ENCODE data around the gene GNG12.
A peak's percentile ranks its signal among the peaks of the same experiment; 100 is the strongest.

The GNG12 gene

DNA sequence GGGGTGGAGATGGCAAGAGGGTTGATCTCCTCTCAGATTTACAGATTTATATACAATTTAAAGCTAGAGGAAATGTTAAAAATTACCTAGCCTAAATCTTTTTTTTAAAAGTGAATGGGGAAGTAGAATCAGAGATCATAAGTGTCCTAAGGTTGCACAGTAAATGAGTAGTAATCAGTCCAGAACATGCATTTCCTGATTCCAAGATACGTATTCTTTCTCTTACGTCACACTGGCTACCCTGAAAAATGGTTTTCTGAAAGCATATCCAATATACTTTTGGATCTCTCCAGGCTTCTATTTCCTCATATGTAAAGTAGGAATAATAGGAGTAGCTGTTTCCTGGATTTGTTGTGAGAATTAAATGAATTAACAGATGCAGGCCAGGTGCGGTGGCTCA, 136.6 kb downstream of the GNG12 start:
- H3K36me3 Mint-ChIP-seq: no peaks in the 10 kb centered on the region
- no peak overlapping the region for H3K4me3 Mint-ChIP-seq
- H3K27ac Mint-ChIP-seq: no peak overlapping the region
- H3K4me1 Mint-ChIP-seq (ENCODE audit: low read depth): peaks cover 10% of the 10 kb centered on the region
- H3K27me3 Mint-ChIP-seq: peaks cover 2% of the 10 kb centered on the region
- no peaks in the 10 kb centered on the region for H3K9me3 Mint-ChIP-seq (ENCODE audit: low read depth)

DNA sequence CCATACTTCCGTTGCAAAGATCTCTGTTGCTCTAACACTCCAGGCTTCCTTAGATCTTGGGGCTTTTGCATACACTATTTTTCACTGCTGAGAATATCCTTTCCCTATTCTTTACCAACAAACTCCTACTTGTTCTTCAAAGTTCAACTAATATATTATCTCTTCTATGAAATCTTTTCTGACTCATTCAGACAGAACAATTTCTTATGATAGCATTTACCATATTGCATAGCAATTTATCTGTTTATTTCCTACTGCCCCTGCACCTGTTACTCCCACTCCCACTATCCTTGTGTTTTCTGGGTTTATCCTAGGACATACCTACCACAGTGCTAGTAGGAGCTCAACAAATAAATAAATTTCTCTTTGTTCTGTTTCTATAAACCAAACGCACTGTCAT, 137.3 kb downstream of the GNG12 start:
- Mint-ChIP-seq H3K9me3 (ENCODE audit: low read depth) (no peaks in the 10 kb centered on the region), H3K27me3 (peaks cover 2% of the 10 kb centered on the region), H3K36me3 (no peaks in the 10 kb centered on the region), H3K4me3 (no peak overlapping the region), H3K4me1 (ENCODE audit: low read depth) (peaks cover 7% of the 10 kb centered on the region), H3K27ac (no peak overlapping the region)

- H3K27me3 Mint-ChIP-seq: no peaks in the 10 kb centered on the region
- no peak overlapping the region for H3K4me3 Mint-ChIP-seq
- peaks cover 16% of the 10 kb centered on the region for H3K4me1 Mint-ChIP-seq (ENCODE audit: low read depth)
- H3K9me3 Mint-ChIP-seq (ENCODE audit: low read depth): no peaks in the 10 kb centered on the region
- peaks cover 14% of the 10 kb centered on the region for H3K36me3 Mint-ChIP-seq
- H3K27ac Mint-ChIP-seq: no peak overlapping the region
Observed at GRCh38 chr1:67691712-67692111, 141.6 kb downstream of the GNG12 start.

- H3K36me3 Mint-ChIP-seq: peaks cover 16% of the 10 kb centered on the region
- no peak overlapping the region for H3K27ac Mint-ChIP-seq
- H3K9me3 Mint-ChIP-seq (ENCODE audit: low read depth): no peaks in the 10 kb centered on the region
- H3K27me3 Mint-ChIP-seq: no peaks in the 10 kb centered on the region
- peaks cover 19% of the 10 kb centered on the region for H3K4me1 Mint-ChIP-seq (ENCODE audit: low read depth)
- H3K4me3 Mint-ChIP-seq: no peak overlapping the region
Observed at GRCh38 chr1:67690411-67690810, 142.9 kb downstream of the GNG12 start.

GRCh38 chr1:67690018-67690363, 143.3 kb downstream of the GNG12 start:
- Mint-ChIP-seq H3K27me3 (no peaks in the 10 kb centered on the region), H3K27ac (no peak overlapping the region), H3K9me3 (ENCODE audit: low read depth) (no peaks in the 10 kb centered on the region), H3K4me3 (no peak overlapping the region), H3K36me3 (peaks cover 16% of the 10 kb centered on the region), H3K4me1 (ENCODE audit: low read depth) (peaks cover 19% of the 10 kb centered on the region)

DNA sequence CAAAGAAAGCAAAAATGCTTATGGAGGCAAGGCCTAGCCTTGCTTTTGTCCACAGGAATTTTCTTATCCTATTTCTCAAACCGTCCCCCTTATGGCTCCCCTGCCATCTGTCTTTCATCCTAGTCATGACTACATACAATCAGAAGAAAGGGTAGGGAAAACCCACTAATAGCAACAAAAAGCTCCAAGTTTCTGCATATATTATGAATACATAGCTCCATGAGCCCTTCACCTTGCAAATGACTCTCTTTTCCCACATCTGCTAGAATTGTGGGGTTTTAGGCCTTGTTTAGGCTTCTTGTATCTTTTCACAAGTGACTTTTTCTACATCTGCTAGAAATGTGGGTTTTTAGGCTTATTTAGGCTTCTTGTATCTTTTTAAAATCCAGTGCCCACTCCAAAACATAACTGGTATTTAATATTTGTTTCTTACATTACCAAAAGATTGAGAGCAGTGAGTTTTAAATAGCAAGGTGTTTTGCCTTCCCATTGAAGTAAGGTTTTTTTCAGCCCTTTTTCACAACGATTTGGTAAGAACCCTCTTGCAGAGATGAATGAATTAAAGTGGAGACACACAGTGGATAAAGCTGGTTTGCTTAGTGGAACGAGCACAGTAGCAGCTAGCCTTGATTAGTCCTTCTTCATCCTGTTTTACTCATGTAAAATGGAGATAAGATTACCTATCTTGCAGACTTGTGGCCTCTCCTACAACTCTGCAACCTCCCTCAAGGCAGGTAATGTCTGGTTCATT, 143.8 kb downstream of the GNG12 start:
- no peaks in the 10 kb centered on the region for H3K9me3 Mint-ChIP-seq (ENCODE audit: low read depth)
- H3K4me1 Mint-ChIP-seq (ENCODE audit: low read depth): peaks cover 25% of the 10 kb centered on the region
- no peak overlapping the region for H3K27ac Mint-ChIP-seq
- H3K27me3 Mint-ChIP-seq: no peaks in the 10 kb centered on the region
- H3K36me3 Mint-ChIP-seq: peaks cover 16% of the 10 kb centered on the region
- H3K4me3 Mint-ChIP-seq: peak overlapping the region; percentile 48

DNA sequence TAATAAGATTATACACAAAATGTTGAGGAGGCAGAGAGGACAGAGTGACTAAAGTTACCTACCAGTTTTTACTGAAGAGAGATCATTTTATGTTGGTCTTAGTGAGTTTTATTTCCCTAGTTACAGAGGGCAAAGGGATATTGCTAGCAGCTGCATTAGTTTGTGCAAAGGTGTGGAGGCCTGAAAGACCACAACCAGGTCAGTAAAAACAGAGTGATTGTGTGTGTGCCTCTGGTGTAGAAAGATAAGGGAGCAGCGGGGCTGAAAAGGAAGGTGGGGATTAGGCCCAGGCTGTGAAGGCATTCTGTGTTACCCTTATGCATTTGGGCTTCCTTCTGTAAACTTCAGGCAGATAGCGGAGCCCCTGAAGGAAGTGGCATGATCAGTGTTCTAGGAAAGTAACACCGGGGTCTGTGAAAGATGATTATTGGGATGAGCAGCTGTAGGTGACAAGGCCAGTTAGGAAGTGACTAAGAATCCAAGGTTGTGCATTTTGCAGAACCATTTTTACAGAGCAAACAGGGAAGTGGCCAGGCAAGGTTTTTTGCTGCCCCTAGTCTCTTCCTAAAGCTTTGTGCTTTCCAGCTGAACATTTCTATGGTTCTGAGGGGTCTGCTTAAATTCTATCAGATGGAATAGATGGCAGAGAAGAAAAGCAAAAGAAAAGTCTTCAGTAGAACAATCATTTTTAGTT, 144.6 kb downstream of the GNG12 start:
- peak overlapping the region; percentile 44 for H3K4me3 Mint-ChIP-seq
- no peak overlapping the region for H3K27ac Mint-ChIP-seq
- H3K36me3 Mint-ChIP-seq: peaks cover 16% of the 10 kb centered on the region
- no peaks in the 10 kb centered on the region for H3K27me3 Mint-ChIP-seq
- H3K9me3 Mint-ChIP-seq (ENCODE audit: low read depth): no peaks in the 10 kb centered on the region
- peaks cover 32% of the 10 kb centered on the region for H3K4me1 Mint-ChIP-seq (ENCODE audit: low read depth)

- Mint-ChIP-seq H3K9me3 (ENCODE audit: low read depth) (no peaks in the 10 kb centered on the region), H3K27ac (no peak overlapping the region), H3K27me3 (no peaks in the 10 kb centered on the region), H3K4me1 (ENCODE audit: low read depth) (peaks cover 42% of the 10 kb centered on the region), H3K4me3 (peak overlapping the region; percentile 79), H3K36me3 (peaks cover 16% of the 10 kb centered on the region)
Observed at GRCh38 chr1:67687649-67688048, 145.6 kb downstream of the GNG12 start.

DNA sequence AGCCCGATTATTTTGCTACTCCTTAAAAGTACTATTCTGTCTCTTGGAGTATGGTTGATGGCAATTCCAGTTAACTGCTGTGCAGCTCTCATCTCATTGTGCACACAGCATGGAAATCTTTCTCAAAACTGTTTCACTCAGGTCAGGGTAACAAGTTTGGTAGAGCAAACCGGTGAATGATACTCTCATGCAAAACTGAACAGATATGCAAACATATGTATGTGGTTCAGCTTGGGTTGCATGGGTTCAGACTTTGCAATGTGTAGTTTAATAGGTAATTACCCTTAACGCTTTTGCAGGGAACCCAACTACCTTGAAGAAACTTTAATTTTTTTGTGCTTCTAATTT, 146.1 kb downstream of the GNG12 start:
- peak overlapping the region; percentile 95 for H3K27ac Mint-ChIP-seq
- H3K4me3 Mint-ChIP-seq: peak overlapping the region; percentile 97
- H3K36me3 Mint-ChIP-seq: peaks cover 16% of the 10 kb centered on the region
- no peaks in the 10 kb centered on the region for H3K27me3 Mint-ChIP-seq
- H3K9me3 Mint-ChIP-seq (ENCODE audit: low read depth): no peaks in the 10 kb centered on the region
- peaks cover 45% of the 10 kb centered on the region for H3K4me1 Mint-ChIP-seq (ENCODE audit: low read depth)

DNA sequence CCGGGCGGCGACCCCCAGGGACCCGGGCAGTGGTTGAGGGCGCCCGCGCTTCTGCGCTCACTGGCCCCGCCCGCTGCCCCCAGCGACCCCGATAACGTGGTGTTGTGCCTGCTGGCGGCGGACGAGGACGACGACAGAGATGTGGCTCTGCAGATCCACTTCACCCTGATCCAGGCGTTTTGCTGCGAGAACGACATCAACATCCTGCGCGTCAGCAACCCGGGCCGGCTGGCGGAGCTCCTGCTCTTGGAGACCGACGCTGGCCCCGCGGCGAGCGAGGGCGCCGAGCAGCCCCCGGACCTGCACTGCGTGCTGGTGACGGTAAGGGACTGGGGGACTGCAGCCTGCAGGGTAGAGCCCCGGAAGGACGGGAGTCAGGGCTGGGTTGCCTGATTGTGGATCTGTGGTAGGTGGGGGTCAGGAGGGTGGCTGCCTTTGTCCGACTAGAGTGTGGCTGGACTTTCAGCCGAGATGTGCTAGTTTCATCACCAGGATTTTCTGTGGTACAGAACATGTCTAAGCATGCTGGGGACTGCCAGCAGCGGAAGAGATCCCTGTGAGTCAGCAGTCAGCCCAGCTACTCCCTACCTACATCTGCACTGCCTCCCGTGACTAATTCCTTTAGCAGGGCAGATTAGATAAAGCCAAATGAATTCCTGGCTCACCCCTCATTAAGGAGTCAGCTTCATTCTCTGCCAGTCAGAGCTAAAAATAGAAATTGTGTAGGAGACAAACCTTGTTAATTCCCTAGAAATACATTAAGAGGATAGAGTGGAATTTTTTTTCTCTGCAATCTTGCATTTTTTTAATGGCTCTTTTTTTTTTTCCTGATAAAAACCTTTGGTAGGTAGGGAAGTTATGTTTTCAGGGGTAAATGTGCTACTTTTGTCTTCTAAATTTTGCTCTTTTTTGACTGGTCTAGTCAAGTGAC, 146.7 kb downstream of the GNG12 start:
- Mint-ChIP-seq H3K27me3 (no peaks in the 10 kb centered on the region), H3K36me3 (peaks cover 16% of the 10 kb centered on the region), H3K4me1 (ENCODE audit: low read depth) (peaks cover 47% of the 10 kb centered on the region), H3K4me3 (peak overlapping the region; percentile 97), H3K9me3 (ENCODE audit: low read depth) (no peaks in the 10 kb centered on the region), H3K27ac (peak overlapping the region; percentile 95)

GRCh38 chr1:67685558-67686266, 147.6 kb downstream of the GNG12 start:
- Mint-ChIP-seq H3K4me3 (peak overlapping the region; percentile 97), H3K36me3 (peaks cover 16% of the 10 kb centered on the region), H3K9me3 (ENCODE audit: low read depth) (no peaks in the 10 kb centered on the region), H3K27ac (peak overlapping the region; percentile 95), H3K4me1 (ENCODE audit: low read depth) (peaks cover 47% of the 10 kb centered on the region), H3K27me3 (no peaks in the 10 kb centered on the region)

- H3K27me3 Mint-ChIP-seq: no peaks in the 10 kb centered on the region
- H3K4me1 Mint-ChIP-seq (ENCODE audit: low read depth): peaks cover 47% of the 10 kb centered on the region
- peak within 1 kb of the TSS; percentile 97 for H3K4me3 Mint-ChIP-seq
- H3K9me3 Mint-ChIP-seq (ENCODE audit: low read depth): no peaks in the 10 kb centered on the region
- H3K36me3 Mint-ChIP-seq: peaks cover 16% of the 10 kb centered on the region
- peak within 1 kb of the TSS; percentile 95 for H3K27ac Mint-ChIP-seq
Observed at GRCh38 chr1:67685067-67685557, 148.2 kb downstream of the GNG12 start, which contains the start of gene GADD45A. TSS of gene GADD45A (plus strand) at chr1:67685201. CDS start at chr1:67685495, 294 bp downstream.

DNA sequence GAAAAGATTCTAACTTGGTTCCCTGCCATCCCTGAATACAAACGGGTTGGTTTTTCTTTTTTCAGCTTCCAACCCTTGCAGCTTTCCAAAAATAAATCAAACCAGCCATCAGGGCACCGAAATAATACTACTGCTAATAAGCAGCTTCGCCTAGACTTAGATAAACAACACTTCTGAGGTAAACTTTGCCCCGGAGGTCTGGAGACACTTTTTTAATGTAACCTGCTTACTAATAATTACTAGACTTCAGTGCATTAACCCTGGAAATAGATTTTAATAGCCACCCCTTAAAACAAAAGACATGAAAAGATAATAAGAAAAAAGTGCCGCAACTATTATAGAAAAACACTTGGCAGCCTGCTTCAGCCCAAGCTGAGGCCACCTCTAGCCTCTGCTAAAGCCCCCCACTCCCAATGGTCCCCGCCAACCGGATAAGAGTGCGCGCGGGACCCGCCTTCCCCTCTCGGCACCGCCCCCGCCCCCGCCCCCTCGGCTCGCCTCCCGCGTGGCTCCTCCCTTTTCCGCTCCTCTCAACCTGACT, 148.7 kb downstream of the GNG12 start:
- no peaks in the 10 kb centered on the region for H3K27me3 Mint-ChIP-seq
- H3K9me3 Mint-ChIP-seq (ENCODE audit: low read depth): no peaks in the 10 kb centered on the region
- H3K4me1 Mint-ChIP-seq (ENCODE audit: low read depth): peaks cover 47% of the 10 kb centered on the region
- H3K27ac Mint-ChIP-seq: peak overlapping the region; percentile 95
- peaks cover 16% of the 10 kb centered on the region for H3K36me3 Mint-ChIP-seq
- peak overlapping the region; percentile 97 for H3K4me3 Mint-ChIP-seq
